GM23338 (cell line): ENCODE measurements around the gene AFAP1L1. TPM values are rescaled to one million over a fixed set of nuclear protein-coding genes. Genes with fewer than 3 reads are reported as not detected.

ENCODE experiments used
- ATAC-seq: fragments of 200-7000 bp; cut with Tn5 transposase; 3 replicates; pipeline ENCODE4 v1.9.1; 2020
- DNase-seq: peaks from one replicate; pipeline ENCODE4 v3.0.0-alpha.2; 2015; ENCODE audit warnings: low spot score
- H2AFZ ChIP-seq: fragments of 200-600 bp; sonication (generic); 2 replicates; pipeline ENCODE4 v1.8.0; 2016; ENCODE audit warnings: antibody characterized with exemption, mild to moderate bottlenecking, moderate library complexity
- H3F3A ChIP-seq: fragments of 200-600 bp; sonication (generic); replicated peaks from 2 replicates; pipeline ENCODE4 v1.8.0; 2017; ENCODE audit warnings: antibody characterized with exemption, mixed run types, low read depth
- H3K27ac ChIP-seq: fragments of 200-600 bp; sonication (generic); 2 replicates; pipeline ENCODE4 v1.6.1; 2016; ENCODE audit warnings: low read depth
- H3K27me3 ChIP-seq: fragments of 200-600 bp; sonication (generic); 2 replicates; pipeline ENCODE4 v1.8.0; 2016; ENCODE audit warnings: mild to moderate bottlenecking, mixed run types, moderate library complexity; ENCODE audit not compliant: insufficient read depth
- H3K36me3 ChIP-seq: fragments of 200-600 bp; sonication (generic); 2 replicates; pipeline ENCODE4 v1.8.0; 2016; ENCODE audit warnings: mild to moderate bottlenecking; ENCODE audit not compliant: insufficient read depth
- H3K4me1 ChIP-seq: fragments of 200-600 bp; sonication (generic); 2 replicates; pipeline ENCODE4 v1.8.0; 2016; ENCODE audit warnings: mild to moderate bottlenecking, moderate library complexity; ENCODE audit not compliant: insufficient read depth
- H3K4me2 ChIP-seq: fragments of 200-600 bp; sonication (generic); 2 replicates; pipeline ENCODE4 v1.7.1; 2017; ENCODE audit warnings: mixed run types
- H3K4me3 ChIP-seq: fragments of 200-600 bp; sonication (generic); 2 replicates; pipeline ENCODE4 v1.6.1; 2016; ENCODE audit warnings: mixed run types
- H3K79me2 ChIP-seq: fragments of 200-600 bp; sonication (generic); replicated peaks from 2 replicates; pipeline ENCODE4 v1.8.0; 2017; ENCODE audit warnings: mild to moderate bottlenecking; ENCODE audit not compliant: insufficient read depth
- H3K9me2 ChIP-seq: fragments of 200-600 bp; sonication (generic); 2 replicates; pipeline ENCODE4 v1.8.0; 2017; ENCODE audit not compliant: insufficient read depth
- H4K20me1 ChIP-seq: fragments of 200-600 bp; sonication (generic); replicated peaks from 2 replicates; pipeline ENCODE4 v1.8.0; 2017; ENCODE audit warnings: mild to moderate bottlenecking; ENCODE audit not compliant: insufficient read depth
- H3K27ac Mint-ChIP-seq: 2 replicates; pipeline ENCODE4 v1.8.0; 2020; ENCODE audit warnings: inconsistent platforms, mild to moderate bottlenecking, moderate library complexity, mixed read lengths
- H3K27me3 Mint-ChIP-seq: 3 replicates; pipeline ENCODE4 v1.8.0; 2022; ENCODE audit warnings: low read depth, mild to moderate bottlenecking, moderate library complexity, mixed read lengths, inconsistent platforms; ENCODE audit not compliant: insufficient read depth, poor library complexity
- H3K36me3 Mint-ChIP-seq: 3 replicates; pipeline ENCODE4 v1.8.0; 2021; ENCODE audit warnings: low read depth, mild to moderate bottlenecking, inconsistent platforms, moderate library complexity, mixed read lengths
- H3K4me1 Mint-ChIP-seq: 3 replicates; pipeline ENCODE4 v1.8.0; 2020; ENCODE audit warnings: mild to moderate bottlenecking, inconsistent platforms, mixed read lengths
- H3K4me3 Mint-ChIP-seq: 3 replicates; pipeline ENCODE4 v1.8.0; 2021; ENCODE audit warnings: moderate library complexity, mild to moderate bottlenecking, inconsistent platforms, mixed read lengths
- H3K9me3 Mint-ChIP-seq: 3 replicates; pipeline ENCODE4 v1.8.0; 2020; ENCODE audit warnings: moderate library complexity, mild to moderate bottlenecking, inconsistent platforms, mixed read lengths
- CREB1 ChIP-seq: fragments of 250-450 bp; sonication (Bioruptor Pico); IDR thresholded peaks from 2 replicates; pipeline ENCODE4 v1.5.0; 2020; ENCODE audit warnings: low read depth, mild to moderate bottlenecking, moderate library complexity
- CTCF ChIP-seq, 2 experiments: fragments of 200-600 bp in 1 of 2; sonication (generic) in 1 of 2; conservative IDR thresholded peaks; 2 replicates each; pipeline versions ENCODE4 v1.5.1 to v1.6.1; 2016 to 2017; ENCODE audit warnings: antibody characterized with exemption in 2 of 2, low read depth in 2 of 2, mild to moderate bottlenecking in 2 of 2, moderate library complexity in 1 of 2
- EZH2 ChIP-seq: fragments of 200-600 bp; sonication (generic); IDR thresholded peaks from one replicate; pipeline ENCODE4 v1.8.0; 2017; ENCODE audit warnings: antibody characterized with exemption, mild to moderate bottlenecking, low read depth; ENCODE audit not compliant: unreplicated experiment
- EZH2phosphoT487 ChIP-seq: fragments of 200-600 bp; sonication (generic); IDR thresholded peaks from one replicate; pipeline ENCODE4 v1.8.1; 2018; ENCODE audit warnings: antibody characterized with exemption; ENCODE audit not compliant: unreplicated experiment
- JUNB ChIP-seq: IDR thresholded peaks from one replicate; pipeline ENCODE4 v1.6.1; 2016; ENCODE audit warnings: antibody characterized with exemption; ENCODE audit not compliant: unreplicated experiment
- NANOG ChIP-seq: IDR thresholded peaks from 2 replicates; pipeline ENCODE4 v1.6.1; 2016; ENCODE audit warnings: antibody characterized with exemption, borderline replicate concordance
- POLR2AphosphoS5 ChIP-seq: IDR thresholded peaks from 2 replicates; pipeline ENCODE4 v1.6.1; 2016; ENCODE audit warnings: antibody characterized with exemption, low read depth
- STAT1 ChIP-seq: IDR thresholded peaks from one replicate; pipeline ENCODE4 v1.6.1; 2016; ENCODE audit warnings: antibody characterized with exemption; ENCODE audit not compliant: unreplicated experiment
- ZNF114 ChIP-seq: fragments of 250-450 bp; sonication (Bioruptor Pico); IDR thresholded peaks from 2 replicates; pipeline ENCODE4 v1.5.0; 2020; ENCODE audit warnings: mild to moderate bottlenecking, moderate library complexity
- polyA plus RNA-seq: library from polyadenylated mRNA; unstranded; fragments of >200 nt; fragmentation: Nextera tagmentation; extraction: Ambion mirVana; gene quantifications from 2 replicates; pipeline ENCODE4 v1.2.1, GENCODE V29; 2016
- total RNA-seq: library from RNA; depleted of rRNA; stranded (reverse); fragments of >200 nt; shearing (Covaris generic); gene quantifications from 2 replicates; pipeline ENCODE4 v1.2.3, GENCODE V29; 2014
- TF ChIP-seq, protein P1 (sequence below): IDR thresholded peaks from 2 replicates; pipeline ENCODE4 v1.6.1; 2016; ENCODE audit warnings: antibody characterized with exemption

AFAP1L1 gene
- total and polyA plus RNA-seq, 2 experiments from 2014 or later: 3.2 to 5.7 TPM

GRCh38 chr5:149247726-149248125 lies 23.9 kb upstream of the AFAP1L1 start:
- peaks cover 6% of the 10 kb centered on the region; the same call in 1 of the 3 replicates for H3K9me3 Mint-ChIP-seq
- no peaks in the 10 kb centered on the region for H4K20me1 ChIP-seq
- no peaks in the 10 kb centered on the region for H3F3A ChIP-seq
- peaks cover 3% of the 10 kb centered on the region for H3K27me3 Mint-ChIP-seq
- H3K27ac Mint-ChIP-seq: no peak overlapping the region
- ATAC-seq (no peak), DNase-seq (no peak)
- H3K4me1 Mint-ChIP-seq: no peaks in the 10 kb centered on the region
- no peaks in the 10 kb centered on the region for H3K36me3 ChIP-seq
- H3K9me2 ChIP-seq: no peaks in the 10 kb centered on the region
- TF ChIP-seq EZH2phosphoT487 (no peak), EZH2 (no peak), CTCF (conservative IDR thresholded peaks at IDR 0.05; ENCODE audit: low read depth in 2 of 2) (no peak)
- H3K27ac ChIP-seq: no peak overlapping the region
- no peak overlapping the region for H3K4me3 ChIP-seq
- no peak overlapping the region for H3K4me3 Mint-ChIP-seq
- no peaks in the 10 kb centered on the region for H3K79me2 ChIP-seq
- no peak overlapping the region for H2AFZ ChIP-seq
- no peaks in the 10 kb centered on the region for H3K4me1 ChIP-seq
- H3K27me3 ChIP-seq: no peaks in the 10 kb centered on the region
- H3K36me3 Mint-ChIP-seq: no peaks in the 10 kb centered on the region
- H3K4me2 ChIP-seq: no peak overlapping the region

GRCh38 chr5:149251546-149251945 lies 20.1 kb upstream of the AFAP1L1 start:
- no peaks in the 10 kb centered on the region for H3K79me2 ChIP-seq
- no peaks in the 10 kb centered on the region for H3K36me3 ChIP-seq
- H3K27me3 ChIP-seq: no peaks in the 10 kb centered on the region
- H3K27me3 Mint-ChIP-seq: peaks cover 4% of the 10 kb centered on the region
- no peak overlapping the region for H3K27ac ChIP-seq
- H4K20me1 ChIP-seq: no peaks in the 10 kb centered on the region
- H3K9me2 ChIP-seq: no peaks in the 10 kb centered on the region
- ATAC-seq: no peak
- no peaks in the 10 kb centered on the region for H3K4me1 ChIP-seq
- H3K36me3 Mint-ChIP-seq: no peaks in the 10 kb centered on the region
- no peaks in the 10 kb centered on the region for H3F3A ChIP-seq
- no peak for DNase-seq
- H3K4me2 ChIP-seq: no peak overlapping the region
- H3K4me1 Mint-ChIP-seq: no peaks in the 10 kb centered on the region
- TF ChIP-seq CTCF (conservative IDR thresholded peaks at IDR 0.05; ENCODE audit: low read depth in 2 of 2) (no peak), STAT1 (no peak), ZNF114 (no peak), POLR2AphosphoS5 (no peak), NANOG (no peak), JUNB (no peak), EZH2phosphoT487 (no peak), CREB1 (CRISPR knock-in tag) (no peak)
- TF ChIP-seq, protein P1, sequence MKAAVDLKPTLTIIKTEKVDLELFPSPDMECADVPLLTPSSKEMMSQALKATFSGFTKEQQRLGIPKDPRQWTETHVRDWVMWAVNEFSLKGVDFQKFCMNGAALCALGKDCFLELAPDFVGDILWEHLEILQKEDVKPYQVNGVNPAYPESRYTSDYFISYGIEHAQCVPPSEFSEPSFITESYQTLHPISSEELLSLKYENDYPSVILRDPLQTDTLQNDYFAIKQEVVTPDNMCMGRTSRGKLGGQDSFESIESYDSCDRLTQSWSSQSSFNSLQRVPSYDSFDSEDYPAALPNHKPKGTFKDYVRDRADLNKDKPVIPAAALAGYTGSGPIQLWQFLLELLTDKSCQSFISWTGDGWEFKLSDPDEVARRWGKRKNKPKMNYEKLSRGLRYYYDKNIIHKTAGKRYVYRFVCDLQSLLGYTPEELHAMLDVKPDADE: no peak
- no peak overlapping the region for H3K4me3 ChIP-seq
- no peak overlapping the region for H2AFZ ChIP-seq
- peaks cover 6% of the 10 kb centered on the region; the same call in 1 of the 3 replicates for H3K9me3 Mint-ChIP-seq
- H3K4me3 Mint-ChIP-seq: no peak overlapping the region
- no peak overlapping the region for H3K27ac Mint-ChIP-seq
